ENCODE data around the gene STMN3.

GRCh38 chr20:63685269-63686026 lies 32.2 kb upstream of the STMN3 start:
- TF ChIP-seq YY1 (IDR thresholded peaks at IDR 0.05; ENCODE audit: insufficient read depth, insufficient read length) (no peak), SUZ12 (IDR thresholded peaks at IDR 0.05; ENCODE audit: extremely low read depth, insufficient read depth, insufficient read length) (no peak)

All from NT2/D1 (cell line).